A673 (cell line): ENCODE results near the gene GALNT3.
A peak's percentile ranks its signal among the peaks of the same experiment; 100 is the strongest.

Source experiments
- EZH2 ChIP-seq: fragments of 200-600 bp; sonication (generic); IDR thresholded peaks from 2 replicates; pipeline ENCODE4 v1.6.1; 2017; ENCODE audit warnings: borderline replicate concordance, low read depth, mild to moderate bottlenecking, mixed read lengths, antibody characterized with exemption, low read length; ENCODE audit not compliant: poor library complexity, severe bottlenecking
- TF ChIP-seq, protein P1 (sequence below): fragments of 300-800, 200-600 bp; sonication (generic); conservative IDR thresholded peaks from 2 replicates; pipeline ENCODE4 v1.5.1; 2017; ENCODE audit warnings: low read depth, mild to moderate bottlenecking, antibody characterized with exemption, low read length, moderate library complexity, mixed read lengths

DNA sequence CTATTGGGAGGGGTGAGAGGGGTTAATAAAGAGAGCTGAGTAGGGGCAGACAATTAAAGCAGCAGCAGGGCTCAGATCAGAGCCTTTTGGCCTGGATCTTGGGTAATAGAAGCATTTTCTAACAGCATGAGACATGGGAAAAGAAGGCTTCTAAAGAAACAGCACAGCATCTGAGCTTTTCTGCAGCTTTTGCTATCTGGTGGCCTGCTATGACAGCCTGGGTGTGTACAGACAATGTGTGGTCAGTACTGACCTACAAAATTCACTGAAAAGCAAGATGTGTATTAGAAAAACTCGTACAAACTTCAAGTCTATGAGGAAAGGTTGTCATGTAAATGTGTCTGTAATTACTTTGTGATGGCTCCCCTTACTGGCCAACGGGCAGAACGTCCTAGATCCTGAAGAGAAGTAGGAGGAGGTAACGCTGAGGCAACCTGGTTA, 95.6 kb downstream of the GALNT3 start:
- TF ChIP-seq, protein P1, sequence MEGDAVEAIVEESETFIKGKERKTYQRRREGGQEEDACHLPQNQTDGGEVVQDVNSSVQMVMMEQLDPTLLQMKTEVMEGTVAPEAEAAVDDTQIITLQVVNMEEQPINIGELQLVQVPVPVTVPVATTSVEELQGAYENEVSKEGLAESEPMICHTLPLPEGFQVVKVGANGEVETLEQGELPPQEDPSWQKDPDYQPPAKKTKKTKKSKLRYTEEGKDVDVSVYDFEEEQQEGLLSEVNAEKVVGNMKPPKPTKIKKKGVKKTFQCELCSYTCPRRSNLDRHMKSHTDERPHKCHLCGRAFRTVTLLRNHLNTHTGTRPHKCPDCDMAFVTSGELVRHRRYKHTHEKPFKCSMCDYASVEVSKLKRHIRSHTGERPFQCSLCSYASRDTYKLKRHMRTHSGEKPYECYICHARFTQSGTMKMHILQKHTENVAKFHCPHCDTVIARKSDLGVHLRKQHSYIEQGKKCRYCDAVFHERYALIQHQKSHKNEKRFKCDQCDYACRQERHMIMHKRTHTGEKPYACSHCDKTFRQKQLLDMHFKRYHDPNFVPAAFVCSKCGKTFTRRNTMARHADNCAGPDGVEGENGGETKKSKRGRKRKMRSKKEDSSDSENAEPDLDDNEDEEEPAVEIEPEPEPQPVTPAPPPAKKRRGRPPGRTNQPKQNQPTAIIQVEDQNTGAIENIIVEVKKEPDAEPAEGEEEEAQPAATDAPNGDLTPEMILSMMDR = peak; percentile 71
- TF ChIP-seq EZH2 = no peak
